ENCODE measurements around the gene TSPYL6. TPM values are rescaled to one million over a fixed set of nuclear protein-coding genes. Genes with fewer than 3 reads are reported as not detected.

Gene TSPYL6
- total RNA-seq, 1 experiment from 2014 or later: not detected

DNA sequence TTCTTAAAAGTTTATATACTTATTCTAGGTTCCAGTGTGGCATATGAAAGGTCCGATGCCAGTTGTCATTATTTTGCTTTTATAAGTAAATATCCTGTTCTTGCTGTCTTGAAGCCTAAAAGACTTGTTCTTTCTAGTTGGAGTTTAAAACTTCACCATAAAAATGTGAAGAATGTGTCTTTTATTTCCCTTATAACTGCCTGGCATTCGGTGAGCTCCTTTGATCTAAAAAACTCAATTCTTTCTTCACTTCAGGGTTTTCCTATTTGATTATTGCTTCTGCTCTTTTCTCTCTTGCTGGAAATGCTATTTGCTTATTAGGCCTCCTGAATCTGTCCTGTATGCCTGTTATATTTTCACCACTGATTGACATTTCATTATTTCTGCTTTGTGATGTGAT is 51.6 kb downstream of the TSPYL6 start:
- DNase-seq (ENCODE audit: low read depth, low spot score) (no peak), ATAC-seq (no peak)
- intact Hi-C loops (cut with micrococcal nuclease; ENCODE audit: unreplicated experiment) (no loop called here), in situ Hi-C loops (cut with HindIII; ENCODE audit: low pct_unique_long_range_greater_than_20kb, low sequenced_read_pairs) (no loop called here)
- Histone ChIP-seq H3K27ac (ENCODE audit: low read length) (no peak overlapping the region), H3K36me3 (ENCODE audit: control insufficient read depth, insufficient read depth, low read length) (no peaks in the 10 kb centered on the region), H3K4me3 (ENCODE audit: low read depth in 2 of 2, low read length in 2 of 2) (no peak overlapping the region), H3K4me1 (ENCODE audit: control insufficient read depth, insufficient read depth, low read length) (no peaks in the 10 kb centered on the region), H3K9me3 (ENCODE audit: control insufficient read depth, insufficient read depth, low read depth, low read length) (no peaks in the 10 kb centered on the region), H3K27me3 (ENCODE audit: control insufficient read depth, insufficient read depth, low read length) (no peaks in the 10 kb centered on the region)
- BruUV-seq (replicated peaks): no TSS peak
- ChIA-PET POLR2A (interaction anchor here (0.7 kb wide), 1 partner anchor 28 kb away, joined by 3 read pairs; no protein-coding TSS in a partner anchor), CTCF (no interaction called here)
- no peak for TF ChIP-seq REST (IDR thresholded peaks at IDR 0.05; ENCODE audit: insufficient read depth in 1 of 2, low read depth in 2 of 2, low read length in 1 of 2)
- TF ChIP-seq POLR2AphosphoS5 (IDR thresholded peaks at IDR 0.05; ENCODE audit: low read depth, low read length): no peak
- no peak for TF ChIP-seq SIN3A (IDR thresholded peaks at IDR 0.05; ENCODE audit: borderline replicate concordance, insufficient read depth, low read depth, low read length)
- TF ChIP-seq, protein P1, sequence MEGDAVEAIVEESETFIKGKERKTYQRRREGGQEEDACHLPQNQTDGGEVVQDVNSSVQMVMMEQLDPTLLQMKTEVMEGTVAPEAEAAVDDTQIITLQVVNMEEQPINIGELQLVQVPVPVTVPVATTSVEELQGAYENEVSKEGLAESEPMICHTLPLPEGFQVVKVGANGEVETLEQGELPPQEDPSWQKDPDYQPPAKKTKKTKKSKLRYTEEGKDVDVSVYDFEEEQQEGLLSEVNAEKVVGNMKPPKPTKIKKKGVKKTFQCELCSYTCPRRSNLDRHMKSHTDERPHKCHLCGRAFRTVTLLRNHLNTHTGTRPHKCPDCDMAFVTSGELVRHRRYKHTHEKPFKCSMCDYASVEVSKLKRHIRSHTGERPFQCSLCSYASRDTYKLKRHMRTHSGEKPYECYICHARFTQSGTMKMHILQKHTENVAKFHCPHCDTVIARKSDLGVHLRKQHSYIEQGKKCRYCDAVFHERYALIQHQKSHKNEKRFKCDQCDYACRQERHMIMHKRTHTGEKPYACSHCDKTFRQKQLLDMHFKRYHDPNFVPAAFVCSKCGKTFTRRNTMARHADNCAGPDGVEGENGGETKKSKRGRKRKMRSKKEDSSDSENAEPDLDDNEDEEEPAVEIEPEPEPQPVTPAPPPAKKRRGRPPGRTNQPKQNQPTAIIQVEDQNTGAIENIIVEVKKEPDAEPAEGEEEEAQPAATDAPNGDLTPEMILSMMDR (IDR thresholded peaks at IDR 0.05): no peak
- TF ChIP-seq TCF7L2 (IDR thresholded peaks at IDR 0.05; ENCODE audit: low read depth, low read length): no peak

Other genes starting within 250 kb of the TSPYL6 start
- gene ACYP2, start 140.6 kb downstream of the TSPYL6 start, total RNA-seq (2021; ENCODE audit: unreplicated experiment): 11.5 TPM
- 169 TPM for gene SPTBN1, start 200.1 kb upstream of the TSPYL6 start, total RNA-seq (2021; ENCODE audit: unreplicated experiment)